Measurements from ENCODE around the gene SLC48A1. TPM values are rescaled to one million over a fixed set of nuclear protein-coding genes. Genes with fewer than 3 reads are reported as not detected.
A peak's percentile ranks its signal among the peaks of the same experiment; 100 is the strongest.

Gene SLC48A1
- total RNA-seq, 1 experiment from 2014 or later = 20.0 TPM

GRCh38 chr12:47752121-47752520, 20.9 kb upstream of the SLC48A1 start:
- Histone ChIP-seq H4K20me1 (ENCODE audit: insufficient read depth) (no peaks in the 10 kb centered on the region), H3K9me2 (ENCODE audit: insufficient read depth) (no peaks in the 10 kb centered on the region), H2AFZ (ENCODE audit: low read depth, low read length, poor library complexity, severe bottlenecking) (no peak overlapping the region), H3K4me3 (replicated peaks in 1 of 2; ENCODE audit: low read depth in 1 of 2, low read length in 2 of 2) (no peak overlapping the region), H3K9me3 (ENCODE audit: control insufficient read depth in 1 of 2, insufficient read depth in 1 of 2, low read depth in 1 of 2, low read length in 2 of 2) (no peaks in the 10 kb centered on the region), H3K9ac (ENCODE audit: low read length) (0 out of 2 replicates have a peak overlapping the region, but pooled peaks have one; percentile 40), H3K36me3 (ENCODE audit: control insufficient read depth in 1 of 2, insufficient read depth in 2 of 2, low read length in 2 of 2) (no peaks in the 10 kb centered on the region), H3K4me1 (ENCODE audit: control insufficient read depth in 1 of 2, insufficient read depth in 2 of 2, low read length in 2 of 2) (peaks cover 32 to 42% of the 10 kb centered on the region in 2 experiments), H3K4me2 (ENCODE audit: low read length) (peak overlapping the region; percentile 85), H3K27me3 (ENCODE audit: insufficient read depth, low read length) (no peaks in the 10 kb centered on the region), H3K79me2 (ENCODE audit: insufficient read depth, low read length) (no peaks in the 10 kb centered on the region), H3K27ac (ENCODE audit: low read depth, low read length) (no peak overlapping the region)
- no TSS peak for BruUV-seq (replicated peaks)
- TF ChIP-seq REST (IDR thresholded peaks at IDR 0.05; ENCODE audit: low read depth) (no peak), EGR1 (IDR thresholded peaks at IDR 0.05; ENCODE audit: low read depth) (no peak), EZH2phosphoT487 (IDR thresholded peaks at IDR 0.05; ENCODE audit: borderline replicate concordance) (no peak), ELF1 (IDR thresholded peaks at IDR 0.05; ENCODE audit: borderline replicate concordance, low read depth) (no peak), CBX3 (IDR thresholded peaks at IDR 0.05; ENCODE audit: low read depth) (no peak), SIN3A (IDR thresholded peaks at IDR 0.05; ENCODE audit: low read depth) (no peak), YY1 (IDR thresholded peaks at IDR 0.05; ENCODE audit: extremely low read depth, insufficient replicate concordance, low read depth, low read length) (no peak), RAD21 (IDR thresholded peaks at IDR 0.05; ENCODE audit: low read depth) (no peak), CTCF (IDR thresholded peaks at IDR 0.05 in 2 of 3, conservative IDR thresholded peaks at IDR 0.05 in 1 of 3; ENCODE audit: borderline replicate concordance in 1 of 3, insufficient read depth in 1 of 3, low read depth in 2 of 3, low read length in 2 of 3) (no peak), POLR2A (IDR thresholded peaks at IDR 0.05; ENCODE audit: borderline replicate concordance, extremely low read depth, insufficient read depth, insufficient read length) (no peak), SP1 (IDR thresholded peaks at IDR 0.05; ENCODE audit: low read depth) (no peak)
- RAD21 ChIA-PET (ENCODE audit: low non-redundant PET in 1 of 2, low total read pairs in 2 of 2, uncharacterized antibody in 2 of 2, unreplicated experiment in 2 of 2) = no interaction called here
- DNase-seq (ENCODE audit: low read depth, low spot score) = no peak
- ATAC-seq = no peak
- intact Hi-C loops (cut with micrococcal nuclease) = no loop called here
- POLR2A ChIA-PET = no interaction called here
- CTCF ChIA-PET = interaction anchor here (3.5 to 9.1 kb wide), 2 partner anchors 9 to 14 kb away, joined by 25 to 75 read pairs; no protein-coding TSS in a partner anchor
